Amniotic stem cell (primary cell): Measurements from ENCODE around the gene SGCD.
"Not testable (repeated sequence)": the region's sequence is repeated elsewhere in the genome, so short reads cannot be mapped to it uniquely, and the experiment has no call there.

Experiments used
- DNase-seq: peaks from one replicate; lab custom pipeline; 2025; lab: John Stamatoyannopoulos, UW

SGCD gene

GRCh38 chr5:156628421-156628820, 301.5 kb downstream of the SGCD start:
- no peak for DNase-seq

DNA sequence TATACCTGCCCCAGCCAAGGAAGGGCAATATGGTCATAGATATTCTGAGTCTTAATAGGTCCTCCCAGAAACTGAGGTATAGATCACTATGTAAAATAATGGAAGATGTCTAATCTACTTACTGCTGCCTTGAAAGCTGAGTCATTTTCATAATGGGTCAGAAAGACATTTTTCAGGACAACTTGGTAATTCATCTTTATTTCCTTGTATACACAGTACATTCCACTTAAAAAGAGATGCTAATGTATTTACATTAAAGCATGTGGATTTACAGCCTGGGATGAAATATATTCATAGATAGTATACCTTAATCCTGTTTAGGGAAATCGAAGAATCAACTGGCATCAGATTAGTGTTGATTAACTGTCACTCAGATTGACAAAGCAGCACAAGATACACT, 304.0 kb downstream of the SGCD start:
- no peak for DNase-seq

GRCh38 chr5:156634301-156634700, 307.3 kb downstream of the SGCD start:
- DNase-seq, result no peak

GRCh38 chr5:156640691-156641241, 313.8 kb downstream of the SGCD start:
- DNase-seq, result no peak

GRCh38 chr5:156641686-156642085, 314.7 kb downstream of the SGCD start:
- DNase-seq, result no peak

GRCh38 chr5:156647034-156647451, 320.1 kb downstream of the SGCD start:
- DNase-seq, result no peak

DNA sequence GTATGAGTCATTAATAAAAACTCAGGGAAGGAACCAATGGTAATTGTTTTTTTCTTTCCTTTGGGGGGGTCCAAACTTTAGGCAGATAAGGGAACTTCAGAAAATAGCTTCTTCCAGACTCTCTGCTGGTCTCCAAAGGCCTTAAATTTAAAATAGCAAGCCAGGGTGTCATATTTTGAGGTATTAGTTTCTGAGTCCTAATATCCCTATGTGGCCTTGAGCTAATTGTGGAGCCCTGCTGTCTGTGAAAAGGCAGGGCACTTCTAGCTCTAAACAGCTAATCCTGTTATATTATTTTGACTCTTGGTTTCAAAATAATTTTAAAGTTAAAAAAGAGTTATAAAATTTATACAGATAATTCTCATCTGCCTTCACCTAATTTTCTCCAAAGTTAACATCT, 327.5 kb downstream of the SGCD start:
- no peak for DNase-seq

DNA sequence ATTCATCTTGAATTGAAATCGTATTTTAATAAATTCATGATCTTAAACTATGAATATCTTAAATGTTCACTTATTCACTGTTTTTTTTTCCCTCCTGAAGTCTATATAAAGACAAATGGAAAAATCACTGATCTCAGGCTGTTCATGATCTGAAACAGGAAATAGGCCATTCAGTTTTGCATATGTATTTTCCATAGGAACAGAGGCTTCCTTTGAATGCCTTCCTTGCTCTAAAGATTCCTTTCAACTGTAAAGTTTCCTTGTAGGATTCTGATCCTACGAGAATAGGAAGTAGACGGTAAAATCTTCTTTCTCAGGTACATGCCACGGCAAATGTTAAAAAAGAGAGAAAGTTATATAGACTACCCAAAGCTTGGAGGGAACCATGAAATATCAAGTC, 328.8 kb downstream of the SGCD start:
- no peak for DNase-seq

DNA sequence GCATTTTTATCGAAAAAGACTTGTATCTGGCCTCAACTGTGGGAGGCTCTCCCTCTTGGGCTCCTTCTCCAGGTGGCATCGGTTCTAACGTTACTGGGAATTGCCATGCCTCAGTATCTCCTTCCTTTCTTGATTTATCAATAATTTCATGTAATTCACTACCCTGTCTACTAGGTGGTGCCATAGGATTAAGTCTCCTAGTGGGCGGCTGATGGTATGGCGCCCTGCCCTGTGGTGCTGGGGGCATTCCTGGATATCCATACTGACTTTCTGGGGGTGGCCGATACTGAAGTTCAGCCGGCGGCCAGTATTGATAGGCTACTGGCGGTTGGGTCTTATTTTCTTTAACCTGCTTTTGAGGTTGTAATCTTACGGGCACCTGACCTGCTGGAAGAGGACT, 337.9 kb downstream of the SGCD start:
- DNase-seq, result not testable (repeated sequence)

DNA sequence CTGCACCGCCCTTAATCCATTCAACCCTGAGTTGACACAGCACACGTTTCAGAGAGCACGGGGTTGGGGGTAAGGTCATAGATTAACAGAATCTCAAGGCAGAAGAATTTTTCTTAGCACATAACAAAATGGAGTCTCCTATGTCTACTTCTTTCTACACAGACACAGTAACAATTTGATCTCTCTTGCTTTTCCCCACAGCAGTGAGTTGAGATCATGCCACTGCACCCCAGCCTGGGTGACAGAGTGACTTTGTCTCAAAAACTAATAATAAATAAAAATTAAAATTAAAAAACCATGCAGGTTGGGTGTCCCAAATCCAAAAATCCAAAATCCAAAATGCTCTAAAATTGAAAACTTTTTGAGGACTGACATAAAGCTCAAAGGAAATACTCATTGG, 339.7 kb downstream of the SGCD start:
- DNase-seq, result not testable (repeated sequence)

DNA sequence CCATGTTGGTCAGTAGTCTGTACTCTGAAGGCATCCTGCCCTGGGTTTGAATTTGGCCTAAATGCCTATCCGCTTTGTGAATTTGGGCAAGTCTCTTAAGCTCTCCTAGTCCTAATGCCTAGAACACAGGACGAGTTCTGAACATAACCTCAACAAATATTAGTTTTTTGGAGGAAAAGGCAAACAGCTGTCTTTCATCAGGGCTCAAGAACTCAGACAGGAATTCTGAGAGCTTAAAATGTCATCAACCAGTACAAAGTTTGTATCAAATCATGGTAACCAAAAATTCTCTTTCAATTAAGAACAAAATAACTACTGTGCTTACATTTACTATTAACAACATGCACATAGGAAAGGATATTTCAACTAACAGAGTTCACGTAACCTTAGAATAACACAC, 340.7 kb downstream of the SGCD start:
- DNase-seq, result no peak

DNA sequence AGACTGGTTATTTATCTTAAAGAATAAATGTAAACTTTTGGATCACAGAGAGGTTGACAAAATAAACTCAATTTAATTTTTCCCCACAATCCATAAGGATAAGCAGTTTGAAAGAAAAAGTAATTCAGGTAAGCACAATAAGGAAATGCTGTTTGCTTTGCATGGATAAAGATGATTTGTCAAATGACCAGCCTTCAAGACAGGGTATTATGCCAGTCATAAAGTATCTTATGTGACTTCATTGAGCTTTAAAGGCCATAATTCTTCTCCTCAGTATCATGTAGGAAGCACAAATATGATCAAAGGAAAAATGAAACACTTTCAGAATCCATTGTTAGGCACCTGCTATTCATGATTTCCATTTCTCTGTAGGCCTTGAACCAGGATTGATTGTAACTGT, 342.5 kb downstream of the SGCD start:
- DNase-seq, result no peak

DNA sequence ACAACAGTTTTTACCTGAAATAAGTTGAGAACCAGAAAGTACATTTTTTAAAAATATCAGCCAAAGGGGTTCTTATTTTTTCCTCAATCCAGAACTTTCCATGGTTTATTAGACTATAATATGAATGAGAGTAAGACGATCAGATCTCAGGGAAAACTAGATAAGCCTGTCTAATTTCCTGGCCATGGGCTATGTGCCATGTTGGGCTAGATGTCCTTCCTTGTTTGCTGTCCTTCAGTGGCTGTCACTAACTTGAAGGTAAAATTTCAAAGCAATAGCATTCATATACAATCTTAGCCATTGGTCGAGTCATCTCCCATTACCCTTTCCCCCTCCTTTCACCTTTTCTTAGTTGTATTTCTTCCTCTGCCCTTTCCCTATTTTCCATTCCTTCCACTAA, 343.7 kb downstream of the SGCD start:
- DNase-seq, result no peak

GRCh38 chr5:156675395-156675794, 348.4 kb downstream of the SGCD start:
- no peak for DNase-seq

DNA sequence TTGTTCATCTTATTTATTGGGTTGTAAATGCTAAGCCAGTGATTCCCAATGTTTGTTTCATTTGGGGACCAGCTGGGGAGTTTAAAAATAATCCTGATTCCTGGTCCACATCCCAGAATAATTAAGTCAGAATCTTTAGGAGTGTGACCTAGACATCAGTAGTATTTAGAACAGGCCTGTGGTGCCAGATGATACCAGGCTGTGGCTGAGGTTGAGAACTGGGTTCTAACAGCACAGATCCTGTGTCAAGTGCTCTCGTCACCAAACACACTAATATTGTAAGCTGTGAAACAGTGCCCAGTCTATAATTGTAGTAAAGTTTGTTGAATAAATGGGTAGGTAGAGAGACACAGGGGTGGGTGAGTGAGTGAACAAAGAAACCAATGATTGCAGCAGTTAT, 351.0 kb downstream of the SGCD start:
- no peak for DNase-seq

DNA sequence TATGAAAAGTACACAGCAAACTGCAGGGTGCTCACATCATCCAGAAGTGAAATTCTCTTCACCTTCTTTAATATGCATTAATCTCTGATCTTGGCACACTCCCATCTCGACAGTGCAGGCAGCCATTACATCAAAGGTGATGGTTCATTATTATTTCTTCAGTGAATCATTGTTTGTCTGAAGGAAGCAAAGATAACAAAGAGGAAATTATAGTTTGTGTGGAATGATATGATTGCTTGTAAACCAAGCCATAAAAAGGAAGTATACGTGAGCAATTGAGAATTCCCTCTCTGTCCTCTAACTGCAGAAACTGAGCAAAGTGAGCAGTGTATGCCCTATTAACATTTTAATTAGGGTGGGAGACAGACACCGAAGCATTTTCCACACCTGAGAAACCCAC, 351.5 kb downstream of the SGCD start:
- no peak for DNase-seq

GRCh38 chr5:156680831-156681230, 353.9 kb downstream of the SGCD start:
- DNase-seq, result no peak

DNA sequence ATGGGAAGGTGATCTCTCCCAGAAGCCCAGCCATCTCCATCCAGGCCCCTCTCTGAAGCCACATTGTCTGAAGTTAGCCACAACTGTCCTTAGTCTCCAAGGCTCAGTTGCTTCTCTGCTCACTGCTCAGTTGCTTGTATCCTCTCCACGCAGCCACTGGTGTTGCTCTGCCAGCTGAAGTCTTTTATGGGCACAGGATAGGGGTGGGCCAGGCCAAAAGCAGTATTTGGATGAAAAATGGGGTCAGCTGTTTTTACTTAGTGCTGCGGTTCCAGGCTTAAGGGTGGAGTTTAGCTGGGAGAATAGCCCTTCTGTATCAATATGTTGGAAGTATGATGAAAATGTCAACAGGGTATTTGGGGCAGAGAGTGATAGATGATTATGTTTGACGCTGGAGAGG, 354.3 kb downstream of the SGCD start:
- DNase-seq, result no peak

- no peak for DNase-seq
Measured at GRCh38 chr5:156682971-156683370, 356.0 kb downstream of the SGCD start.

DNA sequence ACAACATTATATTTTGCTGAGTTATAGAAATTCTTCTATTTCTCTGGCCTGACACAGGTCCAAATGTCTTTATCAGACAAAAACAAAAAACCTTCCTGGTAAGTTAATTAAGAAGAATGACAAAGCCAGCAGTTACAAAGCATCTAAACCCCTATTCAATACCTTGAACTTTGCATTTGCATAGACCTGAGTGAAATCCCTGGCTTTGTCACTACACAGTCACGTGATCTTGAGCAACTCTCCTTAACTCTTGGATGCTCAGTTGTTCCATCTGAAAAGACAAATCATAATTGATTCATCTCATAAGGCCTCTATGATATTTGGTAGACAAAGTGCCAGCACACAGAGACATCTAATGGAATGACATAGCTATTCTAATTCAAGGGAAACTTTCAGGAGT, 356.5 kb downstream of the SGCD start:
- DNase-seq, result no peak

GRCh38 chr5:156684216-156684615, 357.3 kb downstream of the SGCD start:
- DNase-seq, result no peak

- no peak for DNase-seq
Measured at GRCh38 chr5:156685481-156685880, 358.5 kb downstream of the SGCD start.

DNA sequence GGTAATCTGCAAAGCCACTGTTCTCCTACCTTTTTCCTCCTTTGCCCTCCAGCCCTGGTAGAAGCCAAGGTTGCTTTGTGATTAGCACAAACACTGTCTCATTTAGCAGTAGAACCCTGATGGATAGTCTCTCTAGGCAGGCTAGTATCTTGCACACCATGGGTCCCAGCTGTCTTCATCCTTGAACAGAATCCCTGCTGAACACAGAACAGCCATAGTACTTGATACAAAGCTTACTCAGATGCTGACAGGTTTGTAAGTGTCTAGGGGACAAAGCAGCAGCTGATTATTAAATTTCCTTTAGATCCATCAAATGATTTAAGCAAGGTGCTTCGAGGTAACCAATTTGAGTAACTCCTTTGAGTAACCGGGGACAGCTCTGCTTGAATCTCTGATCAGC, 359.4 kb downstream of the SGCD start:
- no peak for DNase-seq

DNA sequence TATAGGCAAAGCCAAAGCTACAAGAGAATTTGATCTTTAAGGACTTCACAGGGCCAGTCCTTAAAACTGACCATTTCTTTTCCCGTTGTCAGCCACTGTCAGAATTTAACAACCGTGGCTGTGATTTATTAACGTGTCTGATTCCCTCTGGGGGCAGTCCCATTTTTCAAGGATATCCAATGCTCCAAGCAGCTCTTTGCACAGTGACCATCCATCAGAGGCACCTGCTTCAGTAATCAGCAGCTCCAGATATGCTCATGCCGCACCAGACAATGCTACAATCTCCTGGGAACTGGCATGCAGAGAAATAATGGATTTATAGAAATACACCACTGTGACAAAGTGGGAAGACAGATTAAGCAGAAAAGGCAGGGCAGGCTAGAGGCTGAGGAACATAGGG, 359.8 kb downstream of the SGCD start:
- no peak for DNase-seq

- no peak for DNase-seq
Measured at GRCh38 chr5:156687514-156687913, 360.6 kb downstream of the SGCD start.
